Hippocampal formation (tissue), 2 donors: Measurements from ENCODE around the gene SEMA6A.
"Not testable (repeated sequence)": the region's sequence is repeated elsewhere in the genome, so short reads cannot be mapped to it uniquely, and the experiment has no call there.

Experiments used
- DNase-seq, 2 donors: peaks; one replicate each; lab custom pipeline; 2025; lab: John Stamatoyannopoulos, UW

The SEMA6A gene

DNA sequence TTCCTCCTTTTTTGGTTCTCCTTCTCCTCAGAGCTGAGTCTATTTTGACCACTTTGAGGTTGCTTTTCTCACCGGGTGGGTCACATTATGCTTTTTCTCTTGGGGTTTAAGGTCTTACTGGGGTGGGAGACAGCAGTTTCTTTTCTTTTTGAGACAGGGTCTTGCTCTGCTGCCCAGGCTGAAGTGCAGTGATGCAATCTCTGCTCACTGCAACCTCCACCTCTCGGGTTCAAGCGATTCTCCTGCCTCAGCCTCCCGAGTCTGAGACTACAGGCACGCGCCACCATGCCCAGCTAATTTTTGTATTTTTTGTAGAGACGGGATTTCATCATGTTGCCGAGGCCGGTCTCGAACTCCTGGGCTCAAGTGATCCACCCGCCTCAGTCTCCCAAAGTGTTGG is 51.4 kb downstream of the SEMA6A start:
- not testable (repeated sequence) for DNase-seq

DNA sequence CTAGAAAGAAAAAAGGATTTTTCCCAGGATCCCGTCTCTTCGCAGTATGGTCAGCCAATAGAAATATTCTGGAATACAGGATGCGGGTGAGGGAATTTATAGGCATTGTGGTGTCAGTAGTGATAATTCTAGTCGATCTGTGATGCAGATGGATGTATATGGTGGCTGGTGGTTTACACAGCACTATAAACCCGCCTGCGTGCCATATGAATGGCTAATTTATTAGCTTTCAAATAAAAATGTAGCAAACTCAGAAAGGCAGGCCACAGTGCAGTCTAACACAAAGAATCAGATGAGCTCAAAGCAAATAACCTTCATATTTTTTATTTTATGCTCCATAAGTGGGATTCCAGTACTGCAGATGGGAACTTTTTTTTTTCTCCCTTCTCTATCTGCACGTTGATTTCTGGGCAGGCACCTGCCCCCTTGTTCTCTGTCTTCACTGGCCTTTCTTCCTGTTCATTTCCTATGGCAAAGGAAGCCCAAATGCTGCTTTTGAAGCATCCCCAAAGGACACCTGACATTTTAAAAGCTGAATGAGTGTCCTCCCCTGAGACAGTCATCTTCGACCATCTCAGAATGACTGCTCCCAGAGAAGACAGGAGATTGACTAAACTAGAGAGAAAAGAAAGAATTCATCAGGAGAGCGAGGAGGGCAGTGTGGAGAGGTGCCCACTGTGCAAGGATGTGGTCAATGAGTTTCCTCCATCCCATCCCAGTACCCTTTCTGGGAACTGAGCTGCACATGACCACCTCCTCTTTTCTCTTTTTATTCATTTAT is 52.1 kb downstream of the SEMA6A start:
- DNase-seq, result no peak

DNA sequence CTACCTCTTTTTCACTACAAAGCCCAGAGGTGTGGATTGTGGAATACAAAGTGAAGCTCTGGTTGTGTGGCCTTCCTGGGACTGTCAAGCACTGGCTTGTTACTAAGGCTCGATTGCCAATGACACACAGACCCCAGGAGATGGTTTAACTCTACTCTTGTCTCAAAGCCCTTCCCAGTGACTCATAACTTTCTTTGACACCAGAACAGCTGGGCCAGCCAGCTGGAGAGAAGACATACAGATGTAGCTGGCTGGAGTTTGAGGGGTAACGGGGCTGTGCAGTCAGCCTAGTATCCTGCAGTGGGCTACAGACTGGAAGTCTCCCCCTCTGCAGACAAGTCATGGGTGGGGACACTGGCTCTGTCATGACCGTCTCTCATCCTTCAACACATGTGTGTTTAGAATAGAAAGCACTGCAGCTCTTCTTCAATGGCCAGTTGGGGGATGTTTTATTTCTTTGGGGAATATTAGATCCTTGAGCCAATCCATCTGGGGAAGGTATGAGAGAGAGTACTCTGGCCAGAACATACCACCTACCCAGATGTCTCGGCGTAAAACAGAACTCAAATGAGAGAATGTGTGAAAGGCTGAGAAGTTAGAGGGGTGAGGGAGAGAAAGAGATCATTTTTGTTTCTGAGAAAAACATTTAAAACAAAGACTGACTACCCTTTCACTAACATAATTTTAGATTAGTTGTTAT is 53.3 kb downstream of the SEMA6A start:
- DNase-seq, result no peak

DNA sequence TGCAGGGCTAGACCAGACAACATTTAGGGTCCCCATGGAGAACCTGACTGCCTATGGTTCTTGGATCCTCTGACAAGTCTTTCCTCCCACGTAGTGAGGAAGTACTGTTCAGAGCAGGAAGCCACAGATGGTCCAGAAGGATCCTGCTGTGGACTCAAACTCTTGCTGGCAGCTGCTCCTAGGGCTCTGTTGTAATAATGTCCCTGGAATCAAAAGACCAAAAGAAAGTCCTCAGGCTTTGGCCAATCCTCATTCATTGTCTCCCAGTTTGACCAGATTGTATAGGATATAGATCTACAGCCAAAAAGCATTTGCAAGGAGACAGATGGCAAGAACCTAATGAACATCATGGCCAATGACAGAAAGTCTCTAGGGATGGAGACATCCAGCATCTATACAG is 53.9 kb downstream of the SEMA6A start:
- no peak for DNase-seq

DNA sequence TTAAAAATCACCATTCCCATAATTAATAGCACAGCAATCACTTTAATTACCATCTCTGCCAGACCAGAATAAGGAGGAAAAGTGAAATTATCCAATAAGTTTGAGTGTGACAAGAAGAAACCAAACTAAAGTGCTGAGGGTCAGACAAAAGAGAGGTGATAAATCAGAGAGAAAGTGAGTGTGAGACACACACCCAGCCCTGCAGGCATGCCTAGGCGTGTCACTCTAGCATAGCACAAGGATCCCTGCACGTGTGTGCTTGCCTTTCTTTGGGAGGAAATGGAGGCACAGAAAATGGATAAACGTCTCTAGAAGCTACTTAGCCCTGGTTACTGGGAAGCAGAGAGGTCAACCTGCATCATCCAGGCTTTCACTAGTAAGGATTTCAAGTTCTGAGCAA is 56.2 kb downstream of the SEMA6A start:
- no peak for DNase-seq

DNA sequence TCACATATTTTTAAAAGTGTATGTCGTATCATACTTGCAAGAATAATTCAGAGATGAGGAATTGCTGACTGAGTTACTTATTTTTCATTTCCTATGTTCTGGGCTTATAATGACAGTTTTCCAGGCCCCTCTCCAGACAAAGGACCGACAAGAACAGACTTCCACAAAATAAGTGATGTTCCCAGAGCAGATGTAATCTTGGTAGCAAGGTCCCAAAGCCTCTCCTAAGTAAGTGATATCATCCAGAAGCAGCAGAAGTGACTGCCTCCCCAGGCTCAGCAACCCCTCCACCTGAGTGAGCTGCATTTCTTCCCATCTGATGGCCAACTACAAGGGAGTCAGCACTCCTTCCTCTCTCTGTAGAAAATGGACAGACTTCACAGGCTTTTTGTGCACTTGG is 57.1 kb downstream of the SEMA6A start:
- DNase-seq, result no peak

DNA sequence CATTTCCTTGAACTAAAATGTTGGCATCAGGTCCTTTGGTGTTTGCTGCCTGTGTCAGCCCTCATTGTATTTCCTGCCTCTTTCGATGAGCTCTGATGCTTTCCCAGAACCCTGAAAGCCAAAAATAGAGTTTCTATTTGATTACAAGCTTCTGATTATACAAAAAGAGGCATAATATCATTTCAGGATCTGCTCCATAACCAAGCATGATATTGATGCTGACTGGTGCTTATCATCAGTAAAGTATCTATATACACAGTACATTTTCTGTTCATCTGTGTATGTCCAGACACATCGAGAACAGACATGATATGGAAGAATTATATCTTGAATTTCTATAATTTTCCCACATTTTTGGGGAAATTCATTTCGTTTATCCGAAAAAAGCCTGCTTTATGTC is 58.6 kb downstream of the SEMA6A start:
- DNase-seq, result no peak

DNA sequence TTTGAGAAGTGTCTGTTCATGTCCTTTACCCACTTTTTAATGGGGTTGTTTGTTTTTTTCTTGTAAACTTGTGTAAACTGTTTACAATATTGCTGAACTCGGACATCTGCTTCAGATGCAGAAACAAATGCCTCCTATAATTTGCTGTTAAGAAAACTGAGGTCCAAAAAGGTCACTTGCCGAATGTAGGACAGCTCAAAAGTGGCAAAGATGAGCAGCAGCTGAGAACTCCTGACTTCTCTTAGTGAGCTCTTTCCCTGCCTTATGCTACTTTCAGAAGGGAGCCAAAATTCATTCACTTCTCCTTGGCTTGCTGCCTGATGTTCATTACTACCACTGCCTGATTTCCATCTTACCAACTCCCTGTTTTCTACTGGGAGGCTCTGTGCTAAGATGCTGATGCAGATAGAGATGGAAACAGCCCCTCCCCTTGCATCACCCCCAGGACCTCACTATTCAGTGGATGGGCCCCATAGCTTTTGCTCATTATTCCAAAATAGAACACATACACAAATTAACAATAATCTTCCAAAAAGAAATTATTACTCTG is 60.1 kb downstream of the SEMA6A start:
- DNase-seq, result no peak

DNA sequence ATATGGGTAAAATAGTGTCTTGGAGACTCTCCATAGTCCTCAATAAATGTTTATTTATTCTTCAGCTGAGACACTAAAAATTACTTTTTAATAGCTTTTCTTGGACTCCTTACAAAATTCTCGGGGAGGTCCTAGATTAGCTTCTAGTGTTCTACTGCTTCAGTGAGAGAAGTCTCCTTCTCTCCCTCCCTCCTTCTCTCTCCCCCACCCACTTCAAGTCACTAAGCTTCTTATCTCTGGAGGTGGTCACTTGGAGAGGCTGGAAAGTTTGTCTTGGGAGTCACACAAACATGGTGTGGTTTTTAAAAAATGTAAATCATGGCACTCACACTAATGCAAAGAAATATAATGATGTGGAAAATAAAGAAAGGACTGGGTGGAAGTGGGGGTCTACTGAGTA is 64.1 kb downstream of the SEMA6A start:
- no peak for DNase-seq

DNA sequence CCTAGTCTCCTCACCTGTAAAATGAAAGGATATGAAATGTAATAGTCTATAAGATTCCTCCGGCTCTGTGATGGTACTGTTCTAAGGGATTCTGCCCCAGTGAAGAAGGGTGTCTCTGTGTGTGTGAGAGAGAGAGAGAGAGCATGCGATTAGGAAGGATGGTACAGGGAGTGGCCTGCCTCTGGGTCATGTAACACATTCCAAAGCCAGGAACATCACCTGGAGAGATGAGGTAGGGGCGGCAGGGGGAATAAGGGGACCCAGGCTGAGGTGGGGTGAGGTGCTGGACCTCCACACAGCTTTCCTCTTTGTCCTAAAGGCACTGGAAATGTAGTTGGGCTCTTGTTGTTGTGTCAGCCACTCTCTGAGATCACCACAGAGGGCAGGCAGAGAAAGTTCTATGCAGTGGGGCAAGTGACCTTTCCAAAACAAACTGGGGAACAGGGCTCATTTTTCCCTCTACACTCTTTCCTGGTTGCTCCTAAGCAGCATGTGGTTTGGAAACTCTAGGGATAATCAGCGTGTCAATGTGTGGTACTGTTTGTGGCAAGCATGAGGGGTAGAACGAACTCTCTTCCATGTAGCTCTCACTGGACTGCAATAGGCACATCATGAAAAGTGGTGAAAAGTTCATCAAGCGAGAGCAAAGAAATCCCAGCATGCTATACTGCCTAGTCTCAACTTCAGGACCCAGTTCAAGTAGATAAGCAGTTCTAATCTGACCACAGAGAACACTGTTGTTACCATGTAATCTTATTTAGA is 65.0 kb downstream of the SEMA6A start:
- no peak for DNase-seq

DNA sequence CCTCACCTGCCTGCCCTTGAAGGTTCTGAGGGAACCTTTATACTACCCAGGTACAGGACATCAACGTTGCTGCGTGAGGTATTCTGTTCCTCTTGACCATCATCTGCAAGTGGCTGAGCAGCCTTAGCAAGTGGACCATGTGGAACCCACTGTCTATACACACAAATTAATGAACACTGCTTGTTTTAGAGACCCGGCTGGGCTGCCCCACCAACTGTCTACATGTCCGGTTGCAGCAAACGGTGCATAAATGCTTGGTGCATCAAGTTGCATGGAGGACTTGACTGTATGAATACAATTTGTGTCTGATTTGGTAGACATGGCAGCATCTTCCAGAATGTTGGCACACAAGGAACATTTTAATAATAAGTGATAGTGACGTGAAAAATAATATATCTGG is 65.8 kb downstream of the SEMA6A start:
- no peak for DNase-seq

DNA sequence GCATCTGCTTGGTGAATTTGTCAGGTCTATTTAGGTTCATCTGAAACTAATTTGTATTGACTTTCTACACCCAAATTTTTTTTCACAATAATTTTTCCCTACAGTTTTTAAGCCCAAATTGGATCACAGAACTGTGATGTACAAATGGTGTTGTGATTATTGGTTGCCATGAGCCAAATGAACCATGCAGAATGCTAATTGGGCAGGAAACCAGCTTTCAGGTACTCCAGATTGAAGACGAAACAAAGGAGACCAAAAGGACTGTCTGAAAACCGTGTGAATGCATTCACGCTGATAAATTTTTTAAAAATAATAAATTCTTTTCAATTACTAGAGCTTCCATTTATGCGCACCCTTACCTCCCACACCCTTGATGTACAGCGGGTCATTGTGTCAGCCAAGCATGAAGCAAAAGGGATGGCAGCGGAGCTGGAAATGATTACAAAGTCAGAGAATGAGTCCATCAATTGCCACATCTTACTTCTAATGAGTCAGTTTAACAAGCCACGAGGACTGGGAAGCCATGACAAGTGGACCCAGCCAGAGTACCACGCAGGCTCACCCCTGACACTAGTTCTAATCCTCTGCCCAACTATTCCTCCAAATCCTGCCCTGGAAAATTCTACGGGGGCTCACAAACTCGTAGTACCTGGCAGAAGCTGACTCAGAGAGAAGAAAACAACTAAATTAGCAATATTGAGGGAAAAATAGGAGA is 66.5 kb downstream of the SEMA6A start:
- DNase-seq, result no peak

DNA sequence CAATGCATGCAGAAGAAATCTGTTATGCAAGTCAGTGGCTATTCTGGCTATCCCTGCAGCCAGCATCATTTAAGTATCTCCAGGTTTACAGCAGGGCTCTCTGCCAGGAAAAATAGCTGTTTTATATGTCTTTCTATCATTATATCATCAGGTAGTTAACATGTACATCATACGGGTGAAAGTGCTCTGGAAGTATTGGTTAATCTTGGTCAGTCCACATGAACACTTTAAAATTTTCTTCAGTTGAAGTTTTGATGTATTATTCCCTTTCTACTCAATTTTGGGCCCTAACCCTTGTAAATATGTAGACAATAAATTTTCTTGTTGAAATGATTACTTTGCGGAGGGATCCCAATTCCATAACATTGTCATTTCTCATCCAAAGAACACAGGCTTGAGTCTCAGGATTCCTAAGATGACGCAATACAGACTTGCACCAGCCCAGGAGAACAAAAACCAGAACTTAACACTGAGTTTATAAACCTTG is 67.5 kb downstream of the SEMA6A start:
- DNase-seq, result no peak

DNA sequence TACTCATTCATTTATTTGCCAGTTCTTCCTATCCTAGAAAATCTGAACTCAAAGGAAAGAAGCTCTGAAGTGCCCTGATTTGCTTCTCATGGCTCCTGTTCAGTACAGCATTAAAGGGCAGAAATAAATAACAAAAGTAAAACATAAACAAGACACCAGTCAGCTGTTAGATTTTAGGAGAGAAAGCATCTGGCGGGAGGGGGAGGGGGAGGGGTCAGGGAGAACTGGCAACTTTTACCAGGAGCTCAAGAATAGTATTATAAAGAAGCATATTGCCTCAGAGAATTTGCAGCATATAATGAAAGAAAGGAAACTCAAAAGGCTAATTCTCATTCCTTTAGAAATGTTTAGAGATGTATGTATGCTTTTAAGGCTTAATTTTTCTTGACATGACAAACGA is 68.1 kb downstream of the SEMA6A start:
- no peak for DNase-seq

DNA sequence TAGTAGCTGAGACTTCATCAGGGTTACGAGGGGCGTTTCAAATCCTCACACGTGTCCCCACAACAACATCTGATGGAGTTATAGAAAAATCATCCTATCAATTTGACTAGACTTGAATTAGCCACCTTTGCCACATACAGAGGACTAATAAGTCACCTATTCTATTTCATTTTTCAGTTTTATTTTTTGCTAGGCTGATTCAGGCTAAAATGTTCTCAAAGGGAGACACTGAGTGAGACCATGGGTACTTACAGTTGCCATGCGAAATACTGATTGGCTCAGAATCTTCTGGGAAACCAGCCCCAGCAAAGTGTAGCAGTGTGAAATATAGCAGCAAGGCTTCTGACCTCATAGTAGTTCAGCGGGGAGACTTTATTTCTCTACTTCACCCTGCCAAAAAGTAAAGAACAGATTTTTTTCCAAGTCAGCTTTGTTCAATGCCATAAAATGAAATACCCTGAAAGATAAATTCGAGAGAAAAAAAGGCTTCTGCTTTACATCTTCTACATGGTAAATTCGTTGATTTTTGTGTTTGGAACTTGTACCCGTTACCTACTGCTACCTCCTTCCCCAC is 69.9 kb downstream of the SEMA6A start:
- DNase-seq, result no peak

DNA sequence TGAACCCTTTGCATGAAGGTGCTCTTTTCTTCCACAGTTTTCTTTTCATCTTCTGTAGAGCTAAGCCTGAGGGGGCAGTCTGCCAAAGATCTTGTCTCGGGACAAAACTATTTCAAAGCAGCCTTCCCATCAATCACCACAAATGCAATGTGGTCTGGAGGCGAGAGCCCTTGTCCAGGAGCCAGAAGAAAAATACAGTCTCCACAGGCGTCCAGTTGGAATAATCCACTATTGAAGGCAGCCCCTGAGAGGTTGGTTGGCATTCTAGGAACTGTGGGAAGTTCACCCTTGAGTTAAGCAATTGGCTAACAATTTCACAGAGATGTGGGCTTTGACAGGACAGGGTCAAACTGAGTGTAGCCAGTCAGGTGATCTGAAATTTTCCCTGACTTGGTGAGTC is 72.0 kb downstream of the SEMA6A start:
- no peak for DNase-seq

DNA sequence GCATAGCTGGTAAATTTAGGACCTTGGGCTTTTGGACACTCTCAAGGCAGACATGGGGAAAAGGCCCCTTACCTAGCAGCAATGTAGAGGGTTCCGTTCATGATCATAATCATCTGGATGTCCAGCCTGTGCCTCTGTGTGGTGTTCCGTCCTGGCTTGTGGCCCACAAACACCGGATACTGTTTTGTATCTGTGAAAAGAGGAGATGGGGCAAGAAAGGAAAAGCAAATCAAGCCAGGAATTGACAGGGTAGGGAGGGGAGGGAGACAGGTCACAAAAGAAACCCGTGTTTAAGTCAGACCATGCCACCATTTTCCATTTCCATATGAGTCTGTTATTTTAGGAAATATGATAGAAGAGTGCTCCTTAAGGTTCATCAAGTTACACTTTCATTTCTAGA is 72.5 kb downstream of the SEMA6A start:
- DNase-seq, result no peak

DNA sequence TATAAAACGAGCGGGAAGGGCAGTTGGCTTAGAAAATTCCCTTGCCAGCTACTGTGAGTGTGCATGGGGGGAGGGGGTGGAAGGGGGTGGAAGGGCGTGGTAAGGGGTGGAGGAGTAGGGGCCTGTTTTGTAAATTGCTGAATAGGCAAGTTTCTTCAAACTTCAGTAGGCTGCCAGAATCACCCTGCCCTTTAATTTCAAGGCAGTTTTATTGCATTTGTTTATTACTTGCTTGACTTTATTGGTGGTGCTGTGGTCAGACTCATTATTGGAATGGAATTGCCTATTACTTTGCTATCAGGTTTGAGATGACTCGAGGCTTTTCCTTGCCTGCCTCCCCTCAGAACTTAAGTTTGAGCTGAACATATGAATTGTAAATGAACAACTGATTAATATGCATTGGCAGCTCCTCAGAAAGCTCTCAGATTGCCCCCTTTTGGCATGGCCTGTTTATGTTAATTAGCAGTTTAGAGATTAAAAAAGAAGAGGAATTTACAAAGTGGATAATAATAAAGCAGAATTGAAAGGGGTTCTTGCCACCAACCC is 76.0 kb downstream of the SEMA6A start:
- no peak for DNase-seq

DNA sequence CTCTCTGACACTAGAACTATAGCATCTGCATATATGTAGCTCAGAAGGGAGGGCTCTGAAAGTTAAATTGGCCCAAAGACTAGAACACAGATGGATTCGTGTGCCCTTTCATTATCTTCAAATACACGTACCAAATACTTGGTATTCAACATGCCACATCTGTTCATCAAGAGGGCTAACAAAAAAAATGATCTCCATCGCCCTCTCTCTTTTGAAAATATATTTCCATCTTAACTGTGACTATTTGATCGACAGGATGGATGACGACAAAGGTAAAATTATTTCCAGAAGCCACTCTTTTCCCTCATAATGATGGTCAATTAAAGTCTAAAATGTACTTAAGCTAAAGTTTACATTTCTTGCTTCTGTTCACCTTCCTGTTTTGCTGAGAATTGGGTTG is 77.0 kb downstream of the SEMA6A start:
- peak in 1 of 2 donors; percentile 29 for DNase-seq

DNA sequence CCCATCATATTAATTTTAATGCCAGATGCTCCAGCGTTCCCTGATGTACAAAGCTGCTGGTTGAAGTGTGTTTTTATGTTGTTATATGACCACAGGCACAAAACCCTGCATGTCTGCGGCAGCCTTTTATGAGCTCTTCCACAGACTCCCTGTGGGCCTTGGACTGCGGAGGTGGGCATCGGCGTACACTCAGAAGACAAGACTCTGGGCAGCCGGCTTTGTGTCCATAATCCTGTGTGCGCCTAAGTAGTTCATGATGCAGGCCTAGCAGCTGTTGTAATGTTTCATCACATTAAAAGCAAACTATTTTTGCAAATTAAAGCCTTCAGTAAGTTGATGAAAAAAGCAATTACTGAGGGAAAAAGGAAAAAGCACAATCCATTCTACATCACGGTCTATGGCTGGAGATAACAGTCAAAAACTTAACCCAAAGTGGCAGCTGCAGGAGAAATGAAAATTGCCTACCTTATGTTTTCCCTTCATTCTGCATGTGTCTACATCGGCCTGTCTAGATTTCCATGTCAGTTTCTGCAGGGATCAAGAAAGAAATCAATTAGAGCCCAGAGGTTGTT is 78.8 kb downstream of the SEMA6A start:
- no peak for DNase-seq
